AG09309 (cell line): ENCODE data around the gene BOD1L1.

ENCODE experiments used
- DNase-seq: peaks from one replicate; pipeline ENCODE4 v3.0.0-alpha.2; 2010; ENCODE audit warnings: low read depth
- H3K4me3 ChIP-seq: 2 replicates; pipeline ENCODE4 v1.5.1; 2011; ENCODE audit warnings: mild to moderate bottlenecking, low read depth, low read length, moderate library complexity; ENCODE audit not compliant: control insufficient read depth
- CTCF ChIP-seq: IDR thresholded peaks from 2 replicates; pipeline ENCODE4 v1.5.1; 2011; ENCODE audit warnings: mild to moderate bottlenecking, low read depth, low read length, inconsistent platforms; ENCODE audit not compliant: insufficient read depth, control insufficient read depth; ENCODE audit errors: missing control alignments

Gene BOD1L1

GRCh38 chr4:13590766-13591165 lies 36.8 kb downstream of the BOD1L1 start:
- no peak for TF ChIP-seq CTCF

GRCh38 chr4:13588954-13589353 lies 38.6 kb downstream of the BOD1L1 start:
- TF ChIP-seq CTCF = no peak
- H3K4me3 ChIP-seq = no peak overlapping the region
- DNase-seq = no peak

More at GRCh38 chr4:13590766-13591165, 36.8 kb downstream of the BOD1L1 start:
- no peak for DNase-seq
- no peak overlapping the region for H3K4me3 ChIP-seq

GRCh38 chr4:13584481-13584880 lies 43.0 kb downstream of the BOD1L1 start:
- TF ChIP-seq CTCF = no peak
- H3K4me3 ChIP-seq = no peak overlapping the region
- no peak for DNase-seq

GRCh38 chr4:13580036-13580435 lies 47.5 kb downstream of the BOD1L1 start:
- H3K4me3 ChIP-seq = no peak overlapping the region
- DNase-seq = no peak
- TF ChIP-seq CTCF = no peak

GRCh38 chr4:13577660-13578059 lies 49.9 kb downstream of the BOD1L1 start:
- no peak for TF ChIP-seq CTCF
- no peak for DNase-seq
- H3K4me3 ChIP-seq = no peak overlapping the region

GRCh38 chr4:13570916-13571315 lies 56.6 kb downstream of the BOD1L1 start:
- no peak for DNase-seq
- TF ChIP-seq CTCF = no peak
- no peak overlapping the region for H3K4me3 ChIP-seq

- H3K4me3 ChIP-seq = no peak overlapping the region
- DNase-seq = no peak
- no peak for TF ChIP-seq CTCF
Measured at GRCh38 chr4:13567125-13567524, 60.4 kb downstream of the BOD1L1 start.
